PC-9 (cell line): ENCODE measurements around the gene CTBP2. TPM values are rescaled to one million over a fixed set of nuclear protein-coding genes. Genes with fewer than 3 reads are reported as not detected.

Experiments
- BruUV-seq: library from RNA; stranded (reverse); fragments of 400-500 nt; replicated peaks from 2 replicates; lab custom pipeline; 2021; lab: Mats Ljungman, UMichigan
- CTCF ChIA-PET: fragments of 300-600 bp; sonication (Branson Sonifier 250); formaldehyde crosslinking; loops from one replicate; lab custom pipeline; 2022; ENCODE audit warnings: antibody characterized with exemption; lab: Charles Lee
- POLR2A ChIA-PET: fragments of 300-600 bp; sonication (Branson Sonifier 250); formaldehyde crosslinking; loops from one replicate; lab custom pipeline; 2022; ENCODE audit warnings: antibody characterized with exemption; ENCODE audit not compliant: unreplicated experiment; lab: Charles Lee
- DNase-seq, 2 experiments: peaks; one replicate each; pipeline versions ENCODE4 v3.0.0 to v3.0.0-alpha.2; 2015 to 2022; ENCODE audit warnings: mixed read lengths in 1 of 2
- H2AFZ ChIP-seq: fragments of 200-600 bp; sonication (generic); 2 replicates; pipeline ENCODE4 v1.8.1; 2017; ENCODE audit warnings: antibody characterized with exemption
- H3F3A ChIP-seq: fragments of 200-600 bp; sonication (generic); 2 replicates; pipeline ENCODE4 v1.8.1; 2017; ENCODE audit warnings: antibody characterized with exemption, mild to moderate bottlenecking, low read depth; ENCODE audit not compliant: insufficient read depth
- H3K27ac ChIP-seq: fragments of 200-600 bp; sonication (generic); 2 replicates; pipeline ENCODE4 v1.6.1; 2016; ENCODE audit warnings: mixed run types
- H3K27me3 ChIP-seq: fragments of 200-600 bp; sonication (generic); 2 replicates; pipeline ENCODE4 v1.6.1; 2016; ENCODE audit warnings: low read depth, mixed run types; ENCODE audit not compliant: insufficient read depth
- H3K36me3 ChIP-seq: fragments of 200-600 bp; sonication (generic); 2 replicates; pipeline ENCODE4 v1.6.1; 2016; ENCODE audit warnings: low read depth, mixed run types
- H3K4me1 ChIP-seq: fragments of 200-600 bp; sonication (generic); replicated peaks from 2 replicates; pipeline ENCODE4 v1.6.1; 2016; ENCODE audit warnings: mixed run types; ENCODE audit not compliant: insufficient read depth
- H3K4me2 ChIP-seq: fragments of 200-600 bp; sonication (generic); 2 replicates; pipeline ENCODE4 v1.6.1; 2017; ENCODE audit warnings: mixed run types
- H3K4me3 ChIP-seq: fragments of 200-600 bp; sonication (generic); 2 replicates; pipeline ENCODE4 v1.6.1; 2016; ENCODE audit warnings: mixed run types
- H3K79me2 ChIP-seq: fragments of 200-600 bp; sonication (generic); 2 replicates; pipeline ENCODE4 v1.6.1; 2017; ENCODE audit warnings: low read depth, mixed run types
- H3K9me2 ChIP-seq: fragments of 200-600 bp; sonication (generic); 2 replicates; pipeline ENCODE4 v1.8.1; 2017; ENCODE audit warnings: mild to moderate bottlenecking; ENCODE audit not compliant: insufficient read depth
- H3K9me3 ChIP-seq: fragments of 200-600 bp; sonication (generic); 2 replicates; pipeline ENCODE4 v1.8.1; 2016; ENCODE audit warnings: low read depth; ENCODE audit not compliant: insufficient read depth
- H4K20me1 ChIP-seq: fragments of 200-600 bp; sonication (generic); 2 replicates; pipeline ENCODE4 v1.8.1; 2017; ENCODE audit not compliant: insufficient read depth
- EZH2 ChIP-seq: fragments of 200-600 bp; sonication (generic); IDR thresholded peaks from 2 replicates; pipeline ENCODE4 v1.8.0; 2017; ENCODE audit warnings: antibody characterized with exemption, low read depth
- intact Hi-C: fragments of 100-400 bp; cut with micrococcal nuclease; formaldehyde crosslinking; loops from one replicate; pipeline ENCODE4 v1.10.0; 2022; ENCODE audit not compliant: unreplicated experiment
- total RNA-seq: library from RNA; stranded (reverse); gene quantifications from 2 replicates; pipeline ENCODE4 v1.2.3, GENCODE V29; 2021
- TF ChIP-seq, protein P1 (sequence below): fragments of 200-600 bp; sonication (generic); conservative IDR thresholded peaks from 2 replicates; pipeline ENCODE4 v1.6.1; 2017; ENCODE audit warnings: mixed run types, antibody characterized with exemption, mild to moderate bottlenecking, moderate library complexity

CTBP2 gene
- total RNA-seq, 1 experiment from 2014 or later = 60.5 TPM

DNA sequence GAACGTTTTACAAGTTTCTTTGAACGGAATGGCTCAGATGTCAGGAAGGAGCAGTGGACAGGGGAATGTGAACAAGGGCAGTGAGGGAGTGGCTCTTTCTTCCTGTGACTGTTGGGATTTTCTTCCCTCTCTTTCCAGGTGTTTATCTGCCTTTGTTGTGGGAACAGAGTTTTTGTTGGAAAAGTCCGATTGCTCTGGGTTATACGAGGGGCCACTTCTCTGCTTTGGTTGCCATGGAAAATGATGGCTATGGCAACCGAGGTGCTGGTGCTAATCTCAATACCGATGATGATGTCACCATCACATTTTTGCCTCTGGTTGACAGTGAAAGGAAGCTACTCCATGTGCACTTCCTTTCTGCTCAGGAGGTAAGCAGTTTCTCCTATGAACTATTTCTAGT lies 177.0 kb downstream of the CTBP2 start:
- Histone ChIP-seq H3F3A (peaks cover 4% of the 10 kb centered on the region; the same call in 1 of the 2 replicates), H4K20me1 (peaks cover 12% of the 10 kb centered on the region), H3K27ac (no peak overlapping the region), H2AFZ (no peak overlapping the region), H3K9me2 (no peaks in the 10 kb centered on the region), H3K4me1 (no peaks in the 10 kb centered on the region), H3K9me3 (no peaks in the 10 kb centered on the region), H3K79me2 (no peaks in the 10 kb centered on the region), H3K4me3 (no peak overlapping the region), H3K36me3 (peaks cover 5% of the 10 kb centered on the region), H3K27me3 (no peaks in the 10 kb centered on the region), H3K4me2 (no peak overlapping the region)
- BruUV-seq = no TSS peak
- DNase-seq = no peak
- TF ChIP-seq, protein P1, sequence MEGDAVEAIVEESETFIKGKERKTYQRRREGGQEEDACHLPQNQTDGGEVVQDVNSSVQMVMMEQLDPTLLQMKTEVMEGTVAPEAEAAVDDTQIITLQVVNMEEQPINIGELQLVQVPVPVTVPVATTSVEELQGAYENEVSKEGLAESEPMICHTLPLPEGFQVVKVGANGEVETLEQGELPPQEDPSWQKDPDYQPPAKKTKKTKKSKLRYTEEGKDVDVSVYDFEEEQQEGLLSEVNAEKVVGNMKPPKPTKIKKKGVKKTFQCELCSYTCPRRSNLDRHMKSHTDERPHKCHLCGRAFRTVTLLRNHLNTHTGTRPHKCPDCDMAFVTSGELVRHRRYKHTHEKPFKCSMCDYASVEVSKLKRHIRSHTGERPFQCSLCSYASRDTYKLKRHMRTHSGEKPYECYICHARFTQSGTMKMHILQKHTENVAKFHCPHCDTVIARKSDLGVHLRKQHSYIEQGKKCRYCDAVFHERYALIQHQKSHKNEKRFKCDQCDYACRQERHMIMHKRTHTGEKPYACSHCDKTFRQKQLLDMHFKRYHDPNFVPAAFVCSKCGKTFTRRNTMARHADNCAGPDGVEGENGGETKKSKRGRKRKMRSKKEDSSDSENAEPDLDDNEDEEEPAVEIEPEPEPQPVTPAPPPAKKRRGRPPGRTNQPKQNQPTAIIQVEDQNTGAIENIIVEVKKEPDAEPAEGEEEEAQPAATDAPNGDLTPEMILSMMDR = no peak
- no peak for TF ChIP-seq EZH2
- ChIA-PET POLR2A (no interaction called here), CTCF (interaction anchor here (0.7 kb wide), 1 partner anchor 359 kb away, joined by 3 read pairs; no protein-coding TSS in a partner anchor)
- intact Hi-C loops = no loop called here

DNA sequence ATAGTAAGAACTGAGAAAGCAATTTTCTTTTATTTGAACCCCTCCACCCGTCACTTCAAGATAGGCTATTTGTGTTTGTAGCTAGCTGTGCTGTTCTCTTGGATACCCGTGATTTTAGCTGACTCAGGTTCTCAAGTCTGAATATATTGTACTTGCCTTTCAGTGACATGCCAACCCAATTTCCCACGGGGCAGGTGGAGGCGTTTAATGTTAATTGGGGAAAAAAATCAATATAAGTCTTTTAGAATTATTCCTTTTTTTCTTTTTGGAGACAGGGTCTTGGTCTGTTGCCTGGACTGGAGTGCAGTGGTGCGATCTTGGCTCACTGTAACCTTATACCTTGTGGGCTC lies 182.0 kb downstream of the CTBP2 start:
- Histone ChIP-seq H3K4me2 (no peak overlapping the region), H3F3A (no peaks in the 10 kb centered on the region; the same call in 1 of the 2 replicates), H2AFZ (no peak overlapping the region), H3K27me3 (no peaks in the 10 kb centered on the region), H3K9me3 (no peaks in the 10 kb centered on the region), H3K79me2 (no peaks in the 10 kb centered on the region), H3K9me2 (no peaks in the 10 kb centered on the region), H3K4me3 (no peak overlapping the region), H4K20me1 (peaks cover 12% of the 10 kb centered on the region; the same call in 1 of the 2 replicates), H3K27ac (no peak overlapping the region), H3K36me3 (no peaks in the 10 kb centered on the region), H3K4me1 (no peaks in the 10 kb centered on the region)
- TF ChIP-seq, protein P1 = no peak
- no peak for TF ChIP-seq EZH2
- ChIA-PET CTCF (interaction anchor here (0.6 kb wide), 1 partner anchor 38 kb away, joined by 4 read pairs; no protein-coding TSS in a partner anchor), POLR2A (interaction anchor here (0.6 kb wide), 1 partner anchor 211 kb away, joined by 13 read pairs; no protein-coding TSS in a partner anchor)
- intact Hi-C loops = no loop called here
- DNase-seq = no peak
- no TSS peak for BruUV-seq

DNA sequence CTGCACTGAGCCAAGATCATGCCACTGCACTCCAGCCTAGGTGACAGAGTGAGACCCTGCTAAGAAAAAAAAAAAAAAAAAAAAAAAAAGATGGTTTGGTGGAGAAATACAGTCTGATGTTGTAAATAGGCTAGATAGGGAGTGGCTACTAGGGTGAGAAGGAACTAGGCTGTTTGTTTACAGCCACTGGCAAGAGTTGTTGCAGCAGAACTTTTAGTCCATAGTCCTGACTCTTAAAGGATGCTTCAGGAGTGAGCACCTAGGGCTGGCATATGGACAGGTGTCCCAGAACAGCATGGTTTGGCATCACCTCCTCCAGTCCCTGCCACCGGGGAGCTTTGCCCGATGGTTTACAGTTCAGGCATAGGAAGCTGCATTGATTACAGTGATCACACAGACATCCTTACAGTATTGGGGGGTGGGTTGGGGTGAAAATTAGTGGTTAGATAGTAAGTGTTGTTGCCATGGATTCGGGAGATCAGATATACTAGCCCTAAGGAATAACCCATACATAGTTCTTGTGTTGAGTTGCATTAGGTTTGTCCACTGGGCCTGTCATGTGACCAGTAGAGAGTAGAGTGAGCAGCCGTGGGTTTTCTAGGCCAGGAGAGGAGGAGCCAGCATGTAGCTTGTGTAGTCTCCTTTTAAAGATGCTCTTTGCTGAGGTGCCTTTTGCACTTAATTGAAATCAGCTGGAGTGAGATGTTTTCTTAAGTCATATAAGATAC lies 182.6 kb downstream of the CTBP2 start:
- Histone ChIP-seq H3K4me2 (no peak overlapping the region), H4K20me1 (peaks cover 12% of the 10 kb centered on the region; the same call in 1 of the 2 replicates), H2AFZ (no peak overlapping the region), H3K27ac (no peak overlapping the region), H3K79me2 (no peaks in the 10 kb centered on the region), H3K9me3 (no peaks in the 10 kb centered on the region), H3K36me3 (no peaks in the 10 kb centered on the region), H3K27me3 (no peaks in the 10 kb centered on the region), H3K4me1 (no peaks in the 10 kb centered on the region), H3F3A (no peaks in the 10 kb centered on the region; the same call in 1 of the 2 replicates), H3K9me2 (no peaks in the 10 kb centered on the region), H3K4me3 (no peak overlapping the region)
- intact Hi-C loops = no loop called here
- POLR2A ChIA-PET = interaction anchor here (0.6 kb wide), 1 partner anchor 210 kb away, joined by 13 read pairs; no protein-coding TSS in a partner anchor
- no peak for DNase-seq
- CTCF ChIA-PET = interaction anchor here (0.6 kb wide), 1 partner anchor 37 kb away, joined by 4 read pairs; no protein-coding TSS in a partner anchor
- TF ChIP-seq, protein P1 = no peak
- TF ChIP-seq EZH2 = no peak
- no TSS peak for BruUV-seq
